BLaER1 treated with 17β-estradiol and CSF1 and Interleukin-3, amounts not matched to agents 10 nM and 100 nM (cell line): Measurements from ENCODE around the gene TAC4.

Experiments
- H3K27ac ChIP-seq, 11 experiments: shearing (Covaris generic); formaldehyde crosslinking; 2 replicates each; pipeline ENCODE4 v1.8.1; 2022
- H3K27me3 ChIP-seq, 11 experiments: shearing (Covaris generic); formaldehyde crosslinking; 2 replicates each; pipeline ENCODE4 v1.8.1; 2022
- H3K36me3 ChIP-seq, 11 experiments: shearing (Covaris generic); formaldehyde crosslinking; 2 replicates each; pipeline ENCODE4 v1.8.1; 2022
- H3K4me1 ChIP-seq, 10 experiments: shearing (Covaris generic); formaldehyde crosslinking; 2 replicates each; pipeline ENCODE4 v1.8.1; 2022
- H3K4me2 ChIP-seq, 11 experiments: shearing (Covaris generic); formaldehyde crosslinking; 2 replicates each; pipeline ENCODE4 v1.8.1; 2022
- H3K4me3 ChIP-seq, 10 experiments: shearing (Covaris generic); formaldehyde crosslinking; 2 replicates each; pipeline ENCODE4 v1.8.1; 2022
- H3K9ac ChIP-seq, 11 experiments: shearing (Covaris generic); formaldehyde crosslinking; 2 replicates each; pipeline ENCODE4 v1.8.1; 2022
- H3K9me3 ChIP-seq, 11 experiments: shearing (Covaris generic); formaldehyde crosslinking; replicated peaks in 1 of 11; 2 replicates each; pipeline ENCODE4 v1.8.1; 2022
- H4K20me1 ChIP-seq, 11 experiments: shearing (Covaris generic); formaldehyde crosslinking; 2 replicates each; pipeline ENCODE4 v1.8.1; 2022
- Cebpa-rat ChIP-seq, 11 experiments: shearing (Covaris generic); IDR thresholded peaks; 2 replicates each; pipeline ENCODE4 v1.8.1; 2022

TAC4 gene

GRCh38 chr17:49878931-49879904 lies 31.3 kb upstream of the TAC4 start:
- H3K4me2 ChIP-seq: no peak overlapping the region
- peaks cover 0 to 20% (median 10%) of the 10 kb centered on the region in 10 experiments; a peak in 14 of 20 replicates for H3K4me1 ChIP-seq
- H3K36me3 ChIP-seq: no peaks in the 10 kb centered on the region
- no peak overlapping the region for H3K9ac ChIP-seq
- H3K9me3 ChIP-seq: no peaks in the 10 kb centered on the region
- H4K20me1 ChIP-seq: peaks cover 0 to 5% (median 0%) of the 10 kb centered on the region in 11 experiments; a peak in 3 of 22 replicates
- peaks cover 33 to 80% (median 65%) of the 10 kb centered on the region in 11 experiments for H3K27me3 ChIP-seq
- H3K27ac ChIP-seq: no peak overlapping the region
- H3K4me3 ChIP-seq: no peak overlapping the region
- no peak for TF ChIP-seq Cebpa-rat (IDR thresholded peaks at IDR 0.05)

DNA sequence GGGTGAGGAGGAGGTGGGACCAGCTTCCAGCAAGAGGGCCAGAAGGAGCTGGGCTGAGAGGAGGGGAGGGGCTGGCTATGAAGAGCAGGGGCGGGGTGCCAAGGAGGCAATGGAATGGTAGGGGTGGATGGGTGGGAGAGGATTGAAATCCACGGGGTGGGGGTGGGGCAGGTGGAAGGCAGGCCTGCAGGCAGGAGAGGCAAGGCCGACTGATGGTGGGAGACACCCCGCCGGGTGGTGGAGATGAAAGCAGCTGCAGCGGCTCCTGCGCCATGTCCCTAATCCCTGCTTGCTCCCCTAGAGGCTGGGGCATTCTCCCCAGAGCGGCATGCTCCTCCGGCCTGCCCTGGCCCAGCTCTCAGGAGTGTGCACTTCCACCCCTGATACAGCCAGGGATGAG lies 27.8 kb upstream of the TAC4 start:
- Histone ChIP-seq H3K4me1 (peaks cover 13 to 28% (median 24%) of the 10 kb centered on the region in 10 experiments), H3K9me3 (no peaks in the 10 kb centered on the region), H3K36me3 (no peaks in the 10 kb centered on the region), H3K9ac (no peak overlapping the region), H4K20me1 (peaks cover 0 to 6% (median 0%) of the 10 kb centered on the region in 11 experiments; a peak in 1 of 22 replicates), H3K4me2 (no peak overlapping the region), H3K27ac (no peak overlapping the region), H3K4me3 (no peak overlapping the region), H3K27me3 (peaks cover 24 to 58% (median 45%) of the 10 kb centered on the region in 11 experiments)
- TF ChIP-seq Cebpa-rat (IDR thresholded peaks at IDR 0.05): no peak

DNA sequence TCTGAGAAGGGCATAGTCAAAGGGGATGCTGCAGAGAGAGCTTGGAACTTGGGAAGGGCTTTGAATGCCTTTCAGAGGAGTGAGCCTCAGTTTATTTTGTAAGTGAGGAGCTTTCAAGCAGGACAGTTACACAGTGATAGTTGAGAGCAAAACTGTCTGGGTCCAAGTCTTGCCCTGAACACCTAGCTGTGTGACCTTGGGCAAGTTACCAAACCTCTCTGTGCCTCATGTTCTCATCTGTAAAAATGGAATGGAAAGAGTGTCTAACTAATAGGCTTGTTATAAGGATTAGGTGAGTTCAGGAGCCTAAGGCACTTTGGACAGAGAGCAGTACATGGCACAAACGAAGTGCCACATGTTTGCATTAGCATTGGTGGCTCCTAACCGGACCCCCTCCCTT lies 27.0 kb upstream of the TAC4 start:
- peaks cover 13 to 26% (median 23%) of the 10 kb centered on the region in 10 experiments for H3K4me1 ChIP-seq
- no peak overlapping the region for H3K4me2 ChIP-seq
- H3K9me3 ChIP-seq: no peaks in the 10 kb centered on the region
- no peak overlapping the region for H3K4me3 ChIP-seq
- peaks cover 24 to 51% (median 40%) of the 10 kb centered on the region in 11 experiments for H3K27me3 ChIP-seq
- H4K20me1 ChIP-seq: peaks cover 0 to 7% (median 0%) of the 10 kb centered on the region in 11 experiments; a peak in 1 of 22 replicates
- no peak for TF ChIP-seq Cebpa-rat (IDR thresholded peaks at IDR 0.05)
- H3K9ac ChIP-seq: no peak overlapping the region
- no peaks in the 10 kb centered on the region for H3K36me3 ChIP-seq
- no peak overlapping the region for H3K27ac ChIP-seq

DNA sequence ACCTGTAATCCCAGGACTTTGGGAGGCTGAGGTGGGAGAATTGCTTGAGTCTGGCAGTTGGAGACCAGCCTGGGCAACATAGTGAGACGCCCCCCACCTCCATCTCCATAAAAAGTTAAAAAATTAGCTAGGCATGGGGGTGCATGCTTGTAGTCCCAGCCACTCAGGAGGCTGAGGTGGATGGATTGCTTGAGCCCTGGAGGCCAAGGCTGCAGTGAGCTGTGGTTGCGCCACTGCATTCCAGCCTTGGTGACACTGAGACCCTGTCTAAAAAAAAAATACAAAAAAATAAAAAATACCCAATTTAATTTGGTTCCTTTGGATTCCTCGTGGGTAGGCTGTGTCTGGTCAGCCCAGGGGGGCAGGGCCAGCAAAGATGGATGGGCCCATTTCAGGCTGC lies 26.1 kb upstream of the TAC4 start:
- Histone ChIP-seq H3K4me2 (peak overlapping the region in 2 of 11 experiments; percentile 69 to 78; a peak in 1 of 22 replicates), H3K4me3 (no peak overlapping the region), H3K27me3 (peaks cover 24 to 42% (median 33%) of the 10 kb centered on the region in 11 experiments), H3K27ac (no peak overlapping the region), H3K9me3 (no peaks in the 10 kb centered on the region), H3K4me1 (peaks cover 13 to 36% (median 31%) of the 10 kb centered on the region in 10 experiments), H3K9ac (no peak overlapping the region), H4K20me1 (peaks cover 0 to 7% (median 0%) of the 10 kb centered on the region in 11 experiments; a peak in 1 of 22 replicates), H3K36me3 (no peaks in the 10 kb centered on the region)
- no peak for TF ChIP-seq Cebpa-rat (IDR thresholded peaks at IDR 0.05)

- H3K4me3 ChIP-seq: no peak overlapping the region
- H3K27ac ChIP-seq: no peak overlapping the region
- H3K9me3 ChIP-seq: no peaks in the 10 kb centered on the region
- H3K27me3 ChIP-seq: peaks cover 24 to 41% (median 33%) of the 10 kb centered on the region in 11 experiments
- H3K4me2 ChIP-seq: peak overlapping the region in 10 of 11 experiments; percentile 23 to 88 (median 59); a peak in 18 of 22 replicates
- peaks cover 13 to 40% (median 32%) of the 10 kb centered on the region in 10 experiments for H3K4me1 ChIP-seq
- H3K36me3 ChIP-seq: no peaks in the 10 kb centered on the region
- TF ChIP-seq Cebpa-rat (IDR thresholded peaks at IDR 0.05): no peak
- H3K9ac ChIP-seq: no peak overlapping the region
- peaks cover 0 to 7% (median 0%) of the 10 kb centered on the region in 11 experiments; a peak in 1 of 22 replicates for H4K20me1 ChIP-seq
These were observed 25.6 kb upstream of the TAC4 start for GRCh38 chr17:49873466-49873865.

- Histone ChIP-seq H3K9ac (no peak overlapping the region), H3K4me2 (peak overlapping the region; percentile 8 to 88 (median 49); a peak in 19 of 22 replicates), H3K4me3 (no peak overlapping the region), H3K9me3 (no peaks in the 10 kb centered on the region), H4K20me1 (peaks cover 0 to 7% (median 0%) of the 10 kb centered on the region in 11 experiments; a peak in 1 of 22 replicates), H3K27me3 (peaks cover 21 to 38% (median 30%) of the 10 kb centered on the region in 11 experiments), H3K4me1 (peaks cover 13 to 41% (median 33%) of the 10 kb centered on the region in 10 experiments), H3K27ac (peak overlapping the region in 1 of 11 experiments; percentile 23; a peak in 1 of 22 replicates), H3K36me3 (no peaks in the 10 kb centered on the region)
- no peak for TF ChIP-seq Cebpa-rat (IDR thresholded peaks at IDR 0.05)
These were observed 25.0 kb upstream of the TAC4 start for GRCh38 chr17:49872754-49873377.

- no peaks in the 10 kb centered on the region for H3K9me3 ChIP-seq
These were observed 23.3 kb upstream of the TAC4 start for GRCh38 chr17:49871211-49871610.

GRCh38 chr17:49870298-49870697 lies 22.4 kb upstream of the TAC4 start:
- H3K9me3 ChIP-seq: no peaks in the 10 kb centered on the region
- no peaks in the 10 kb centered on the region for H3K36me3 ChIP-seq
- TF ChIP-seq Cebpa-rat (IDR thresholded peaks at IDR 0.05): no peak
- H3K4me3 ChIP-seq: no peak overlapping the region
- peaks cover 0 to 13% (median 4%) of the 10 kb centered on the region in 11 experiments; a peak in 11 of 22 replicates for H3K27me3 ChIP-seq
- H3K4me2 ChIP-seq: no peak overlapping the region
- 0 out of 22 replicates have a peak, but pooled peaks cover 0 to 7% (median 0%) of the 10 kb centered on the region in 11 experiments for H4K20me1 ChIP-seq
- no peak overlapping the region for H3K9ac ChIP-seq
- peaks cover 13 to 35% (median 23%) of the 10 kb centered on the region in 10 experiments; a peak in 19 of 20 replicates for H3K4me1 ChIP-seq
- no peak overlapping the region for H3K27ac ChIP-seq

More at GRCh38 chr17:49871211-49871610, 23.3 kb upstream of the TAC4 start:
- Histone ChIP-seq H3K4me2 (no peak overlapping the region), H4K20me1 (0 out of 22 replicates have a peak, but pooled peaks cover 0 to 7% (median 0%) of the 10 kb centered on the region in 11 experiments), H3K27me3 (peaks cover 5 to 22% (median 14%) of the 10 kb centered on the region in 11 experiments; a peak in 21 of 22 replicates), H3K4me1 (peaks cover 13 to 35% (median 23%) of the 10 kb centered on the region in 10 experiments; a peak in 19 of 20 replicates), H3K27ac (no peak overlapping the region), H3K9ac (no peak overlapping the region), H3K36me3 (no peaks in the 10 kb centered on the region), H3K4me3 (no peak overlapping the region)
- TF ChIP-seq Cebpa-rat (IDR thresholded peaks at IDR 0.05): no peak
